ENCODE results near the gene ZRANB3. TPM values are rescaled to one million over a fixed set of nuclear protein-coding genes. Genes with fewer than 3 reads are reported as not detected.

ZRANB3 gene
- total and polyA plus RNA-seq, 2 donors from 2014 or later: 3.6 to 6.4 TPM

DNA sequence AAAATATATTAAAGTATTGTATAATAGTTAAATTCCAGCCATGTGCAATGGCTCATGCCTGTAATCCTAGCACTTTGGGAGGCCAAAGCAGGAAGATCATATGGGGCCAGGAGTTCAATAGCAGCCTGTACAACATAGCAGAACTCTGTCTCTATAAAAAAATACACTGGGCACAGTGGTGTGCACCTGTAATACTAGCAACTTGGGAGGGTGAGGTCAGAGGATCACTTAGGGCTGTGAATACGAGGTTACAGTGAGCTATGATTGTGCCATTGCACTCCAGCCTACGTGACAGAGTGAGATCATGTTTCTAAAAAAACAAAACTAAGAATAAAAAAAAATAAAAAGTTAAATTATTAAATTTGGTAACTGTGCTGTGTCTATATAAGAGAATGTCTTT is 36.1 kb downstream of the ZRANB3 start:
- H3K36me3 ChIP-seq (ENCODE audit: control insufficient read depth in 2 of 3, insufficient read depth in 3 of 3, low read length in 3 of 3): no peaks in the 10 kb centered on the region
- H3K9me3 ChIP-seq (ENCODE audit: control insufficient read depth in 2 of 3, insufficient read depth in 1 of 3, low read length in 3 of 3): peaks cover 0 to 15% (median 0%) of the 10 kb centered on the region in 3 donors
- H3K4me1 ChIP-seq (ENCODE audit: control insufficient read depth in 2 of 3, insufficient read depth in 2 of 3, low read depth in 1 of 3, low read length in 3 of 3): no peaks in the 10 kb centered on the region
- DNase-seq: no peak
- H3K27ac ChIP-seq (ENCODE audit: low read depth in 2 of 2, low read length in 2 of 2): no peak overlapping the region
- FAIRE-seq: peak; percentile 45
- H3K4me3 ChIP-seq (ENCODE audit: low read length in 3 of 3): no peak overlapping the region
- no peaks in the 10 kb centered on the region for H3K27me3 ChIP-seq (ENCODE audit: control insufficient read depth, insufficient read depth, low read length)
- TF ChIP-seq, protein P1, sequence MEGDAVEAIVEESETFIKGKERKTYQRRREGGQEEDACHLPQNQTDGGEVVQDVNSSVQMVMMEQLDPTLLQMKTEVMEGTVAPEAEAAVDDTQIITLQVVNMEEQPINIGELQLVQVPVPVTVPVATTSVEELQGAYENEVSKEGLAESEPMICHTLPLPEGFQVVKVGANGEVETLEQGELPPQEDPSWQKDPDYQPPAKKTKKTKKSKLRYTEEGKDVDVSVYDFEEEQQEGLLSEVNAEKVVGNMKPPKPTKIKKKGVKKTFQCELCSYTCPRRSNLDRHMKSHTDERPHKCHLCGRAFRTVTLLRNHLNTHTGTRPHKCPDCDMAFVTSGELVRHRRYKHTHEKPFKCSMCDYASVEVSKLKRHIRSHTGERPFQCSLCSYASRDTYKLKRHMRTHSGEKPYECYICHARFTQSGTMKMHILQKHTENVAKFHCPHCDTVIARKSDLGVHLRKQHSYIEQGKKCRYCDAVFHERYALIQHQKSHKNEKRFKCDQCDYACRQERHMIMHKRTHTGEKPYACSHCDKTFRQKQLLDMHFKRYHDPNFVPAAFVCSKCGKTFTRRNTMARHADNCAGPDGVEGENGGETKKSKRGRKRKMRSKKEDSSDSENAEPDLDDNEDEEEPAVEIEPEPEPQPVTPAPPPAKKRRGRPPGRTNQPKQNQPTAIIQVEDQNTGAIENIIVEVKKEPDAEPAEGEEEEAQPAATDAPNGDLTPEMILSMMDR (IDR thresholded peaks at IDR 0.05; ENCODE audit: borderline replicate concordance, extremely low read depth, insufficient read depth): no peak
- H3K9ac ChIP-seq (ENCODE audit: low read length in 3 of 3): no peak overlapping the region
- intact Hi-C loops (cut with DNase I): no loop called here

DNA sequence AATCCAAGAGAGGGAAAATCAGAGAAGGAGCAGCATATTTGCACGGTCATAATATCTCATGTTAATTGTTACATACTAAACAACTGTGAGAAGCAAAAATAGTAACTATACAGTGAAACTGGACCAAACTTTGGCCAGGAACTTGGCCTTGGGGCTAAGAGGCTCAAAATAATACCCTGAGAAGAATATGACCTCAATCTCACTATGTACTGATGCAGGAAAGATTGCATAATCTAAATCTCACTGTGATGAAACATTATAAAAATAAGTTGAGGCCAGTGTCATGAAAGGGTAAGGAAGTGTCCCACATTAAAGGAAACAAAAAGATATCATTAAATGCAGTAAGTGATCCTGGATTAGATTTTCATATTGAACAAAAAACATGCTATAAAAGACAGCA is 36.5 kb downstream of the ZRANB3 start:
- Histone ChIP-seq H3K9ac (ENCODE audit: low read length in 3 of 3) (no peak overlapping the region), H3K36me3 (ENCODE audit: control insufficient read depth in 2 of 3, insufficient read depth in 3 of 3, low read length in 3 of 3) (no peaks in the 10 kb centered on the region), H3K9me3 (ENCODE audit: control insufficient read depth in 2 of 3, insufficient read depth in 1 of 3, low read length in 3 of 3) (peaks cover 0 to 11% (median 0%) of the 10 kb centered on the region in 3 donors), H3K27me3 (ENCODE audit: control insufficient read depth, insufficient read depth, low read length) (no peaks in the 10 kb centered on the region), H3K27ac (ENCODE audit: low read depth in 2 of 2, low read length in 2 of 2) (no peak overlapping the region), H3K4me1 (ENCODE audit: control insufficient read depth in 2 of 3, insufficient read depth in 2 of 3, low read depth in 1 of 3, low read length in 3 of 3) (no peaks in the 10 kb centered on the region), H3K4me3 (ENCODE audit: low read length in 3 of 3) (no peak overlapping the region)
- TF ChIP-seq, protein P1 (IDR thresholded peaks at IDR 0.05; ENCODE audit: borderline replicate concordance, extremely low read depth, insufficient read depth): no peak
- DNase-seq: no peak
- intact Hi-C loops (cut with DNase I): no loop called here
- no peak for FAIRE-seq

DNA sequence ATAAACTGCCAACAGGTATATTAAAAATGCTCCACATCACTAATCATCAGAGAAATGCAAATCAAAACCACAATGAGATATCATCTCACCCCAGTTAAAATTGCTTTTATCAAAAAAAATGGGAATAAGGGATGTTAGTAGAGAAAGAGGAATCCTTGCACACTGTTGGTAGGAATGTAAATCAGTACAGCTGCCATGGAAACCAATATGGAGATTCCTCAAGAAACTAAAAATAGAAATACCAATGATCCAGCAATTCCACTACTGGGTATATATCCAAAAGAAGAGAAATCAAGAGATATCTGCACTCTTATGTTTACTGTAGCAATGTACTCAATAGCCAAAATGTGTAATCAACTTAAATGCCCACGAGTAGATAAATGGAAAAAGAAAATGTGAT is 40.6 kb downstream of the ZRANB3 start:
- TF ChIP-seq, protein P1 (IDR thresholded peaks at IDR 0.05; ENCODE audit: borderline replicate concordance, extremely low read depth, insufficient read depth): no peak
- Histone ChIP-seq H3K4me3 (ENCODE audit: low read length in 3 of 3) (no peak overlapping the region), H3K4me1 (ENCODE audit: control insufficient read depth in 2 of 3, insufficient read depth in 2 of 3, low read depth in 1 of 3, low read length in 3 of 3) (no peaks in the 10 kb centered on the region), H3K9me3 (ENCODE audit: control insufficient read depth in 2 of 3, insufficient read depth in 1 of 3, low read length in 3 of 3) (no peaks in the 10 kb centered on the region), H3K27me3 (ENCODE audit: control insufficient read depth, insufficient read depth, low read length) (no peaks in the 10 kb centered on the region), H3K36me3 (ENCODE audit: control insufficient read depth in 2 of 3, insufficient read depth in 3 of 3, low read length in 3 of 3) (peaks cover 0 to 3% (median 0%) of the 10 kb centered on the region in 3 donors), H3K9ac (ENCODE audit: low read length in 3 of 3) (no peak overlapping the region), H3K27ac (ENCODE audit: low read depth in 2 of 2, low read length in 2 of 2) (no peak overlapping the region)
- intact Hi-C loops (cut with DNase I): no loop called here
- FAIRE-seq (no peak), DNase-seq (no peak)

DNA sequence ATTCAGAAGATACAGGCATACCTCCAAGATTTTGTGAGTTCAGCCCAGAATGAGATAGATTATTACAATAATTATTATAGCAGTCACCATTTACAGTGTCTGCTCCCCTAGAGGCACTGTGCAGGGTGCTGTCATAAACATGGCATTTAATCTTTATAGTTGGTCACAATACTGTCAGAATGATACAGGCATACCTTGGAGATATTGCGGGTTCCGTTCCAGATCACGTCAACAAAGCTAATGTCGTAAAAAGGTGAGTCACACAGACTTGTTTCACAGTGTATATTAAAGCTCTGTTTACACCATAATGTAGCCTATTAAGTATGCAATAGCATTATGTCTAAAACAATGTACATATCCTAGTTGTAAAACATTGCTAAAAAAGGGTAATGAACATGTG is 45.6 kb downstream of the ZRANB3 start:
- TF ChIP-seq, protein P1 (IDR thresholded peaks at IDR 0.05; ENCODE audit: borderline replicate concordance, extremely low read depth, insufficient read depth): no peak
- no peak for FAIRE-seq
- intact Hi-C loops (cut with DNase I): no loop called here

More for the DNA sequence above, 45.6 kb downstream of the ZRANB3 start:
- Histone ChIP-seq H3K36me3 (ENCODE audit: control insufficient read depth in 2 of 3, insufficient read depth in 3 of 3, low read length in 3 of 3) (peaks cover 0 to 3% (median 0%) of the 10 kb centered on the region in 3 donors), H3K9ac (ENCODE audit: low read length in 3 of 3) (no peak overlapping the region), H3K4me1 (ENCODE audit: control insufficient read depth in 2 of 3, insufficient read depth in 2 of 3, low read depth in 1 of 3, low read length in 3 of 3) (no peaks in the 10 kb centered on the region), H3K27me3 (ENCODE audit: control insufficient read depth, insufficient read depth, low read length) (no peaks in the 10 kb centered on the region), H3K9me3 (ENCODE audit: control insufficient read depth in 2 of 3, insufficient read depth in 1 of 3, low read length in 3 of 3) (peaks cover 0 to 2% (median 0%) of the 10 kb centered on the region in 3 donors), H3K4me3 (ENCODE audit: low read length in 3 of 3) (no peak overlapping the region), H3K27ac (ENCODE audit: low read depth in 2 of 2, low read length in 2 of 2) (no peak overlapping the region)
- no peak for DNase-seq
